Ovary (tissue), 9 donors: ENCODE data around the gene SCARB2. TPM values are rescaled to one million over a fixed set of nuclear protein-coding genes. Genes with fewer than 3 reads are reported as not detected.

Source experiments
- DNase-seq, 5 donors: peaks; one replicate each; pipeline ENCODE4 v3.0.0-alpha.2; 2019 to 2020
- H3K27ac ChIP-seq, 2 donors: fragments of 200-600 bp; one replicate each; pipeline versions ENCODE4 v1.5.1 to v1.8.0; 2019 to 2022
- H3K27me3 ChIP-seq: fragments of 200-600 bp; one replicate; pipeline ENCODE4 v1.8.0; 2022
- H3K36me3 ChIP-seq: fragments of 200-600 bp; sonication (generic); one replicate; pipeline ENCODE4 v1.5.1; 2019
- H3K4me1 ChIP-seq: one replicate; pipeline ENCODE4 v1.8.1; 2013; ENCODE audit warnings: mild to moderate bottlenecking, moderate library complexity; ENCODE audit not compliant: insufficient read depth
- H3K4me3 ChIP-seq: fragments of 200-600 bp; sonication (generic); one replicate; pipeline ENCODE4 v1.5.1; 2017
- H3K9me3 ChIP-seq, 2 donors: fragments of 200-600 bp in 1 of 2; sonication (generic) in 1 of 2; one replicate each; pipeline versions ENCODE4 v1.5.1 to v1.8.1; 2013 to 2019; ENCODE audit warnings: mild to moderate bottlenecking in 1 of 2, moderate library complexity in 1 of 2
- CTCF ChIP-seq, 3 donors: fragments of 450-650 bp in 2 of 3; fragments of 200-600 bp in 1 of 3; IDR thresholded peaks; one replicate each; pipeline versions ENCODE4 v1.5.1 to v1.8.0; 2016 to 2022; ENCODE audit warnings: antibody characterized with exemption in 3 of 3, mild to moderate bottlenecking in 1 of 3
- EP300 ChIP-seq: sonication (generic); formaldehyde crosslinking; IDR thresholded peaks from one replicate; pipeline ENCODE4 v1.6.1; 2017; ENCODE audit warnings: antibody characterized with exemption
- POLR2A ChIP-seq: fragments of 450-650 bp; IDR thresholded peaks from one replicate; pipeline ENCODE4 v1.6.1; 2017; ENCODE audit warnings: antibody characterized with exemption, mild to moderate bottlenecking, moderate library complexity
- WGBS, 3 donors: extraction: QIAGEN DNeasy Blood & Tissue Kit in 1 of 3; methylation state at CpG; one replicate each; pipeline versions ENCODE4 v1.1.5 to v1.1.7; 2013 to 2017; 5-methylcytosine and 5-hydroxymethylcytosine counted together
- intact Hi-C, 4 donors: fragments of 100-400 bp; cut with DNase I; formaldehyde crosslinking; loops; one replicate each; pipeline versions ENCODE4 v1.11.0 to v1.15.1; 2022 to 2023
- polyA plus RNA-seq, 2 donors: library from polyadenylated mRNA; stranded (reverse); fragments of 200-250 nt in 1 of 2; fragments of 350-450 nt in 1 of 2; fragmentation: Illumina TruSeq in 1 of 2; extraction: RNeasy Lipid Tissue Mini Kit (QIAGEN cat#74804) in 1 of 2; gene quantifications; one replicate each; pipeline ENCODE4 v1.2.3, GENCODE V29; 2013 to 2014
- total RNA-seq, 7 donors: library from RNA; depleted of rRNA in 2 of 7; stranded (reverse); fragments of >200 nt in 2 of 7; fragmentation: NEBNext Ultra II Directional in 3 of 7; extraction: Animal tissue kit (Norgen Biotek cat#: 25700) in 3 of 7; gene quantifications; one replicate each; pipeline versions ENCODE4 v1.1.0 to v1.2.4, GENCODE V29; 2016 to 2023
- donor health status: DM: no; HTN: no; CAD: no; lungs with moderate emphysema.
- donor health status: DM: no; HTN: no; CAD: no.
- donor health status: Bipolar disorder and iron deficiency.
- donor health status: DM: yes; HTN: yes; CAD: no.
- donor health status: DM: no; HTN: no; CAD: no.
- donor health status: DM: yes; HTN: yes; CAD: no.

SCARB2 gene
- total and polyA plus RNA-seq, 9 donors: 83.1 to 239 (median 132) TPM

- Histone ChIP-seq H3K9me3 (no peaks in the 10 kb centered on the region), H3K36me3 (no peaks in the 10 kb centered on the region), H3K4me3 (no peak overlapping the region), H3K27me3 (no peaks in the 10 kb centered on the region), H3K27ac (no peak overlapping the region), H3K4me1 (peaks cover 3% of the 10 kb centered on the region)
- 74 to 95% (median 90%) methylated on average over 6 of the region's 6 CpGs for WGBS, 3 donors
- no peak for DNase-seq
- intact Hi-C loops: no loop called here
- no peak for TF ChIP-seq CTCF (IDR thresholded peaks at IDR 0.05)
- no peak for TF ChIP-seq EP300
- no peak for TF ChIP-seq POLR2A
Measured at GRCh38 chr4:76256032-76256431, 42.4 kb upstream of the SCARB2 start.

GRCh38 chr4:76253511-76253910 is 39.9 kb upstream of the SCARB2 start:
- H3K27ac ChIP-seq: no peak overlapping the region
- H3K4me1 ChIP-seq: peaks cover 3% of the 10 kb centered on the region
- H3K4me3 ChIP-seq: no peak overlapping the region
- WGBS, 3 donors: 72 to 95% (median 72%) methylated on average over 6 of the region's 6 CpGs
- intact Hi-C loops: no loop called here
- H3K36me3 ChIP-seq: no peaks in the 10 kb centered on the region
- DNase-seq: no peak
- no peaks in the 10 kb centered on the region for H3K27me3 ChIP-seq
- H3K9me3 ChIP-seq: no peaks in the 10 kb centered on the region
- TF ChIP-seq CTCF (IDR thresholded peaks at IDR 0.05) (no peak), EP300 (no peak), POLR2A (no peak)

DNA sequence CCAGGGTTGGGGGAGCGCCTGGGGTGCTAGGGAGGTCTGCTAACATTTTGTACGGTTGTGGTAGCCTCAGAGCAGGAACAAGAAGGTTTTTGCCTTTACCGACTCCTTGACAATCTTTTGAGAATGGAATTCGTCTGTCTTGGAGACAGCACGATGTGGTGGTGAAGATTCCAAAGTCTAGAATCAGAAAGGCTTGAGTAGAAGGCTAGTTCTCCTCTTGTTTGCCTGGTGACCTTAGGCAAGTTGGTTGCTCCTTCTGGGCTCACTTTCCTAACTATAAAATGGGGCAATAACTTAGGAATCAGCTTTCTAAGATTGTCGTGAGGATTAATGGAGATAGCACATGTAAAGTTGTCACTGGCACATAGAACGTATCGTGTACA is 38.6 kb upstream of the SCARB2 start:
- Histone ChIP-seq H3K27ac (no peak overlapping the region), H3K9me3 (no peaks in the 10 kb centered on the region), H3K4me1 (peaks cover 3% of the 10 kb centered on the region), H3K36me3 (no peaks in the 10 kb centered on the region), H3K27me3 (no peaks in the 10 kb centered on the region), H3K4me3 (no peak overlapping the region)
- intact Hi-C loops: no loop called here
- DNase-seq: no peak
- TF ChIP-seq POLR2A: no peak
- no peak for TF ChIP-seq CTCF (IDR thresholded peaks at IDR 0.05)
- TF ChIP-seq EP300: no peak
- 84 to 87% (median 84%) methylated on average over 8 of the region's 8 CpGs for WGBS, 3 donors

- H3K4me3 ChIP-seq: peak within 1 kb of the TSS; percentile 60
- WGBS, 3 donors: 5 to 11% (median 8%) methylated on average over 51 to 68 of the region's 68 CpGs
- peak in 2 of 3 donors; percentile 10 to 27 for TF ChIP-seq CTCF (IDR thresholded peaks at IDR 0.05)
- no peak for TF ChIP-seq POLR2A
- TF ChIP-seq EP300: no peak
- H3K27me3 ChIP-seq: no peaks in the 10 kb centered on the region
- no peaks in the 10 kb centered on the region for H3K36me3 ChIP-seq
- DNase-seq: peak; percentile 15 to 71 (median 50)
- H3K27ac ChIP-seq: no peak within 1 kb of the TSS
- peaks cover 3% of the 10 kb centered on the region for H3K4me1 ChIP-seq
- no peaks in the 10 kb centered on the region for H3K9me3 ChIP-seq
- intact Hi-C loops: no loop called here
Measured at GRCh38 chr4:76251441-76252270, 38.0 kb upstream of the SCARB2 start, which contains the start of gene FAM47E. FAM47E (plus strand) TSS chr4:76251721; CDS start chr4:76251747, 26 bp downstream.
